NCI-H128 (cell line): Measurements from ENCODE around the gene CGNL1.

Experiments used
- DNase-seq: peaks from one replicate; lab custom pipeline; 2025; ENCODE audit not compliant: unreplicated experiment; lab: John Stamatoyannopoulos, UW

Gene CGNL1

GRCh38 chr15:57563416-57563815, 187.1 kb downstream of the CGNL1 start:
- no peak for DNase-seq

GRCh38 chr15:57565311-57565710, 189.0 kb downstream of the CGNL1 start:
- DNase-seq, result no peak

- no peak for DNase-seq
Measured at GRCh38 chr15:57566834-57567233, 190.5 kb downstream of the CGNL1 start.

- DNase-seq, result no peak
Measured at GRCh38 chr15:57567891-57568290, 191.6 kb downstream of the CGNL1 start.

- no peak for DNase-seq
Measured at GRCh38 chr15:57568299-57568698, 192.0 kb downstream of the CGNL1 start.

GRCh38 chr15:57570340-57570739, 194.0 kb downstream of the CGNL1 start:
- no peak for DNase-seq

GRCh38 chr15:57570994-57571393, 194.7 kb downstream of the CGNL1 start:
- DNase-seq, result no peak

GRCh38 chr15:57571725-57572124, 195.4 kb downstream of the CGNL1 start:
- DNase-seq, result no peak

GRCh38 chr15:57572468-57572867, 196.2 kb downstream of the CGNL1 start:
- no peak for DNase-seq

GRCh38 chr15:57573151-57573550, 196.8 kb downstream of the CGNL1 start:
- DNase-seq, result no peak

GRCh38 chr15:57575363-57575762, 199.1 kb downstream of the CGNL1 start:
- DNase-seq, result no peak

GRCh38 chr15:57578288-57578900, 202.1 kb downstream of the CGNL1 start:
- DNase-seq, result no peak

- no peak for DNase-seq
Measured at GRCh38 chr15:57580428-57580827, 204.1 kb downstream of the CGNL1 start.

- DNase-seq, result no peak
Measured at GRCh38 chr15:57580866-57581265, 204.6 kb downstream of the CGNL1 start.

GRCh38 chr15:57582090-57582489, 205.8 kb downstream of the CGNL1 start:
- DNase-seq, result no peak

GRCh38 chr15:57583282-57583681, 207.0 kb downstream of the CGNL1 start:
- DNase-seq, result no peak

GRCh38 chr15:57583720-57584119, 207.4 kb downstream of the CGNL1 start:
- no peak for DNase-seq

- DNase-seq, result no peak
Measured at GRCh38 chr15:57586661-57587424, 210.5 kb downstream of the CGNL1 start.

GRCh38 chr15:57589281-57589680, 213.0 kb downstream of the CGNL1 start:
- DNase-seq, result no peak

GRCh38 chr15:57589754-57590153, 213.4 kb downstream of the CGNL1 start:
- no peak for DNase-seq

- no peak for DNase-seq
Measured at GRCh38 chr15:57591237-57591821, 215.0 kb downstream of the CGNL1 start.

GRCh38 chr15:57591822-57592367, 215.6 kb downstream of the CGNL1 start, which contains the start of gene MYZAP:
Gene MYZAP (plus strand): TSS chr15:57591904. CDS start chr15:57592035, 131 bp downstream.
- DNase-seq, result no peak
